Activated CD4-positive, CD25-positive, alpha-beta regulatory T cell treated with anti-CD3 and anti-CD28 coated beads, Interleukin-2, amount 50 U/mL, for 16 hours (primary cell): ENCODE data around the gene EDN2.

Experiments
- DNase-seq: peaks from one replicate; pipeline ENCODE4 v3.0.0-alpha.2; 2020; ENCODE audit warnings: low read depth, low spot score

Gene EDN2

DNA sequence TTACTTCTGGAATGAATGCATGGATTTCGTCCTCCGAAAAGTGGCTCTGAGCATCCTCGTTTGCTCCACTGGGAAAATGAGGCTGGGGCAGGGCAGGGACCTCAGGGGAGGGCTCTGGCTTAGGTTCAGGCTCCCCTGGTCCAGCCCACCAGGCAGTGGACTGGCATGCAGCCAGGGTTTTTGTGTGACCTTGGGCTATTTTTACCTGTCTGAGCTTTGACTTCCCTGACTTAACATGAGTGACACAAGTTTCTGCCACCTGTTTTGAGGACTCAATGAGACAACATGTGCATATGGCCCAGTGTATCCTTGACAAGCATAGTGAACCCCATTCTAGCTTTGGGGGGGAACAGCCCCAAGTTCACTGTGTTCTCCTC is 32.6 kb upstream of the EDN2 start:
- no peak for DNase-seq

DNA sequence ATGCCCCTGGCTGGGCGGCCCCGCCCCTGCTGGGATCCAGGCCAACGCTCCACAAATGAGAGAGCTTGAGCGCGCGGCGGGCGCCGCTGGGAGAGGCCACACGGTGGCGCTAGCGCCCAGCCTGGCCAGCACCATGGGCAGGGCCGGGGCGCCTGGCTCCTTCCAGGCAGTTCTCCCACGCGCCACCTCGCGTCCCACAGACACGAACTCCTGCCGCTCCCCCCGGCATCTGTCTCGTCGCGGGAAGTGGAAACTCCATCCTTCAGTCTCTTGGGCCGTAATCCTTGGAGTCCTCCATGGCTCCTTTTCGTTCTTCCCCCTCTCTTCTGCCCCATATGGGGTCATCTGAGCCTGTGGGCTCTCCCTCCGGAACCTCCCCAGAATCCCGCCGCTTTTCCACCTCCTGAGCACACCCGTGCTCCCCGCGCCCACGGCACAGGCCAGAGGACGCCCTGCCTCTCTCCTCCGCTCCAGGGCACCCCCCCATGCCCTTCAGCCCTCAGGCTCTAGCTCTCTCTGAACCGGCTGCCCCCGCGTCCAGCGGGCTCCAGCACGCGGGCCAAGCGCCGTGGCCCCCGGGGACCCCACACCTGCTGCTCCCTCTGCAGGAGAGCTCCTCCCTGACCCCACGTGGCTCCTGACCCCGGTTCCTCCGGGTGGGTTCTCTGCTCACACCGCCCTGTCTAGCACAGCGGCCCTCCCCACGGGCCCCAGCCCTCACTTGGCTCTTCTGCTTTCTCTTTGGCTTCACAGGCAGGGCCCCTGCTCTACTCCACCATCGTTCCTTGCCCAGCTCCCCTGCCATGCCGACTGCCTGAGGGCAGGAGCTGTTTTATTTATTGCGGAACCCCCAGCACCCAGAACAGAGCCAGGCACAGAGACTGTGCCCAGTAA is 31.9 kb upstream of the EDN2 start:
- no peak for DNase-seq

DNA sequence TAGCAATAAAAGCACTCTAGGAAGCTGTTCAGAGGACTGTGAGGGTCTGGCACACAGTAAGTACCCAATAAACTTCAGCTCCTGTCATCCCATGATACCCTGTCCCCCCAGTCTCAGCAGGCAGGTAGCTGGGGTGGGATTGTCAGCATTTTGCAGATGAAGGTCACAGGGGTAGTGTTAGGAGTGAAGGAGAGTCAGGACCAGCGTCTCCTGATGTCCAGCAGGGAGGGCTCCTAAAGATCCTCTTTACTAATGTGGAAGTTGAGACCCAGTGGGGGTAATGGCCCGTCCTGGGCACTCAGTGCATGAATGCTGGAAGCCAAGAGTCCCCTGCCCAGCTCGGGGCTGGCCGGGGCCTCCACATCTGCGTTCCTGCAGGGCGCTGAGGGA is 31.3 kb upstream of the EDN2 start:
- no peak for DNase-seq

DNA sequence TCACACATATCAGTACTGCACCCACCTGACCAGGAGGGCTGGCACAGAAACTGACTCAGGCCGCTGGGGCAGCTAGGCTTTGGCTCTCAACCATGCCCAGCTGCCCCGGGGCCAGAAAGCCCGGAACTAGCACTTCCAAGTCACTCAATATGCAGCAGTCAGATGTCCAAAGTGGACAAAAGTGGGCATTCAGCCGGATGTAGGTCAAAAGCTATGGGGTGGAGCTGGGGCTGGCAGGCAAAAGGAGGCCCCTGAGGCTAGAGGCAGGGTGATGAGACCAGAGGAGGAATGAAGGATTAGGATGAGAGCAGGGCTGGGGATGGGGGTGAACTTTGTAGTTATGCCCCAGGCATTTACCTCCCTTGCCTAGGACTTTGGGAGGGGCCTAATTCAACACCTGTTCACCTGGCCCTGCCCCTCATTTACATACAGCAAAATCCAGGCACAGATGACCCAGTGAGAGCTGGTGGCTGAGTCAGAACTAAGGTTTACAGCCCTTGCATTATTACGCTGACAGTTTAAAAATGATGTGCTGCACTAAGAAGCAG is 30.7 kb upstream of the EDN2 start:
- no peak for DNase-seq

DNA sequence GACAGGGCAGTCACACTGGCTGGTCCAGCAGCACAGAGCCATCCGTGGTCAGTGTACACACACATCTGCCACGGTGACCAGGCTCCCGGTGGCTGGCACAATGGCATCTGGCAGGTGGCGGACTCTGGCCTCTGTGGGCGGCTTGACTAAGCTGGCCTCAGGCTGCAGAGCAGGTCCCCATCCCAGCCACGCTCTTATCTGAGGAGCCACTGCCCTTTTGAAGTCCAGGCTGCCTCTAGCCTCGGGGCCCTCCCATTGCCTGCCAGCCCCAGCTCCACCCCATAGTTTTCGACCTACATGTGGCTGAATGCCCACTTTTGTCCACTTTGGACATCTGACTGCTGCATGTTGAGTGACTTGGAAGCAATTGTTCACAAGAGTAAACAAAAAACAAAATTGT is 29.9 kb upstream of the EDN2 start:
- no peak for DNase-seq

DNA sequence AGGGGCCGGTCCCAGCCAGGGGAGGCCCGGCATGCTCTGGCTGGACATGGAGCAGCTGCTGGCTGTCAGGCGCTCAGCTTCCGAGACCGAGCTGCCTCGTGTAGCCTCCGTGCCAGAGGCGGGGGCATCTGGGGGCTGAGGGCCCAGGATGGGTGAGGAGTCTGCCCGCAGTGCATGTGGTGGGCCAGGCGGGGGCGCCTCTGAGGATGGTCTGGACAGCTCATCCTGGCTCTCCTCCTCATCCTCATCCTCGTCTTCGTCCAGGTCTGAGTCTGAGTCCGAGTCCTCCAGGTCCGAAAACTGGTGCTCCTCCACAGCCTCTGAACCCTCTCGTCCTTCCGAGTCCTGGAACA is 28.9 kb upstream of the EDN2 start:
- no peak for DNase-seq

DNA sequence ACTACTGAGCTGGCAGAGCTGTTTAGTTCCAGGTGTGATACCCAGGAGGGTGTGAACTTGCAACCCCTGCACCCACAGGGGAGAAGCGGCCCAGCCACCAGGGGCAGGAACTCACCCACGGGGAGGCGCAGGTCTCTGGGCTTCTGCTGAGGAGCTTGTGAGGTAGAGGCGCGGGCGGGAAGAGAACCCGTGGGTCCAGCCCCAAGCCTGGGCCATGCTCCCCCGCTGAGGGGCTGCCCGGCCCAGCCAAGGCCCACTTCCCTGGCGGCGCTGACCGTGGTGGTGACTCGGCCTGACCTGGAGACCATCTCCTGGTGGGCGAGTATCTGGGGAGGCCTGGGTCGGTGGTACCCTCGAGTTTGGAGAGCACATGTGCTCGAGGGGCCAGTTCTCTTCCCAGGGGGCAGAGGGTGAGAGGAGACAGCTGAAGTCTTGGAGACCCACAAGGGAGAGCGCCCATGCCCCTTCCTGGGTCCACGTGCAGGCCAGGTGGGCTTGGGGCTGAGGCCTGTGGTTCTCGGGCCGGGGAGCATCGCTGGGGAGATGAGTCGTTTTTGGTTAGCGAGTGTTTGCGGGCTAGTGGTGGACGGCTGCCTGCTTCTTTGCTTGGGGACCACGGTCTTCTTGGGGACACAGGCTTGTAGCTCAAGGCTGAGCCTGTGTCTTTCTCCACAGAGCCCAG is 28.4 kb upstream of the EDN2 start:
- DNase-seq: no peak

DNA sequence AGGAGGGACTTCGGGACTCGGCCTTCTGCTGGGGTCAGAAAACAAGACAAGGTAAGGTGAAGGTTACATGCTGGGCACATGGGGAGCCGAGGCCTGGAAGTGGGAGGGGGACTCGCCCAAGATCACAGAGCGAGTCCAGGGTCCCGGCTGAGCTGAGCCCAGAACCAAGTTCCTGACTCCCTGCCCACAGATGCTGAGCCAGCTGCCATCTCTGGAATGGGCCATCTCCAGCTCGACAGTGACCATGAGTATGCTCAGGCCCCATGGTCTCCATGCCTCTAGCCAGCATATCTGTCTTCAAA is 26.7 kb upstream of the EDN2 start:
- DNase-seq: no peak

DNA sequence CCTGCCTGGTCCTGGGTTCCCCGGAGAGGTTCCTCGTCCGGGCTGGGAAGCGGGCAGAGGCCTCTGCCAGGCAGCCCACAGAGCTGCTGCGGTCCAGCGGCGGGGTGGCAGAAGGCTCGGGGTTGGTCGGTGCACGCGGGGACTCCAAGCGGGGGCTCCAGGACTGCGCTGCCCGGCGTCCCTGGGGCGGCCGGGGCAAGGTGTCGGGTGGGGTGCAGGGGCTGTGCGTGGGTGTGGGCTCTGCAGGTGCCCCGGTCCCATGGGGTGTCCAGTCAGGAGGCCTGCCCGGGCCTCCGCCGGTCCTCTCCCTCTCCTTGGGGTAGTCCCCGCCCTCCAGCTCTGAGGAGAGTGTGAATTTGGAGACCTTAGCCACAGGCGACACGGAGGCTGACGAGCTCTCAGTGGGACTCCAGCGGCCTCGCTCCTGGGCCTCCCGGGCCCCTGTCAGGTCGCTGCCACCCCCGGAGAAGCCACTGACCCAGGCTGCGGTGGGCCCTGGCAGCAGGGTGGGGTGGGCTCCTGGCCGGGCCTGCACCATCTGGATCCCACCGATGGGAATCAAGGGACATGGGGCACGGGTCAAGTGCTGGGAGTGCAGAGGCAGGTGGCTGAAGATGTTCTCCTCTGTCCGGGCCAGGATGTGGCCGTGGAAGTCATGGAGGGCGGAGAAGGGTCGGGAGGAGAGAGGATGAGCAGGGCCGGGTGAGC is 26.2 kb upstream of the EDN2 start:
- no peak for DNase-seq

DNA sequence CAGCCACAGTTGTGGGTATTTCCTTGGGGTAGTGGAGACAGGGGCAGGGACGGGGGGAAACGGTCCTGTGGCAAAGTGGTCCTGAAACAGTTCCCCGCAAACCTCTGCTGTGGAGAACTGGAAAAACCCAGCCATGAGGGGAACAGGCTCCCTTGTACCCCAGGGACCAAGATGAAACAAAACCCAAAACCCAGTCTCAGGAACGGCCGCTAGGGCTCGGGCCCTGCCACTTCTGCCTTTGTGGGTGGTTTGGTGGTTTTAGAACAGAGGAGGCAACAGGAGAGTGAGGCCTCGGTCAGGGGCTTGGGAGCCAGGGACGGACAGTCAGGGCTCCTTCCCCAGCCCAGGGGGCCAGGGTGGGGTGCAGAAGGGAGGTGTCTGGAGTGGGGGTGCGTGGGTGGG is 24.8 kb upstream of the EDN2 start:
- DNase-seq: no peak

DNA sequence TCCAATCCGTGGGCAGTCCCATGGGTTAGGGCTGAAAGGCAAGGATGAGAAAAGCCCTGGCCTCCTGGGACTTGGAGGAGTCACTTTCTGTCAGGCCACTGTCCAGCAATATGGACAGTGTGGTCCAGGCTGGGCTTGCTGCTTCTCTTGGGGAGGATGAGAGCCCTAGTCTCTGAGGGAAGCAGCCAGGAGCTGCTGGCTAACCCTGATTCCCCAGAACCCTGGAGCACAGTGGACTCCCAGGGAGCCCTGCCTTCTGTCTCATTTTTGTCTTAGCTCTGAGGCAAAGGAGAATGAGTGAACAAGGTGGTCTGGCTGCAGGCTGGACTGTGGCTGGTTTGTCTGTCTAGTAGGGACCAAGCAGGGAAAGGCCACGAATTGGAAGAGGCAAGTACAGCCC is 23.8 kb upstream of the EDN2 start:
- DNase-seq: no peak

DNA sequence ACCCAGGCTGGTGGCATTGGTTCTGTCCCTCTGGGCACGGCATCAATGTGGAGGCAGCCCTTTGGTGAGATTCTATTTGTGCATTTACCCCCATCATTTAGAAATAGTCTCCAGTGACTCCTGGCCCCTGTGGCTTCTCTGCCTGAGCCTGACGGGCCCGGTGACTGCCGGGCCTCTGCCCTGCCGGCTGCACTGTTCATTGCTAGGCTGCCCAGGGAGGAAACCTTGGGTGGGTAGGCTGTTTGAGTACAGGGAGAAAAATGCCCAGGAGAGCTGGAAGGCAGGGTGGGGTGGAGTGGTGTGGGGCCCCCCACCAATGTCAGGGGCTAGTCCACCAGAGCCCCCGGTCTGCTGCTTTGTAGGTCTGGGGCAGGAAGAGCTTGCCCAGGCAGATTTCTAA is 23.4 kb upstream of the EDN2 start:
- no peak for DNase-seq

DNA sequence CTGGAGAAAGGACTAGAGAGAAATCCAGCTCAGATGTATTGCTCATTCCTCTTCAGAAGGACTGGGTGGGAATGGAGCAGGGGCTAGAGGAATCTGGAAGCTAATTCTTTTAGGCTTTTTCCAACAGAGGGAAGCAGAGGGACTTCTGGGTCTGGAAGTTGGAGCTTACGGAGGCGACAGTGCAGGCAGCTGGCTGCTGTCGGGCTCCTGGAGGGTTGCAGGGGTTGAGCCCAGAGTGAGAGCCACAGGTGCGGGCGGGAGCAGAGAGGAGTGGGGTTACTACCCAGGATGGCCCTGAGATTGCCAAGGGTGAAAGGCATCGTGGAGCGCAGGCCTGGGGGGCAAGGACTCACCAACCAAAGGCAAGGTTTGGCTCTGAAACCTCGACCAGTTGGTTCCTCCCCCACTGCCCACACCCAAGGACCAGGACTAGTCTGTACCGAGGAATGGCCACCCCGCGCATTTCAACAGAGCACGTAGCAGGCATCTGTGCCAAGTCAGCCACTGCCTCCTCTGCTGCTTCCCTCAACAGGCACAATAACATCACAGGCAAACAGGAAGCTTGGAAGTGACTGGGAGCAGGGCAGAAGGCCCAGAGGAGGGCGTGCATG is 22.7 kb upstream of the EDN2 start:
- DNase-seq: no peak

DNA sequence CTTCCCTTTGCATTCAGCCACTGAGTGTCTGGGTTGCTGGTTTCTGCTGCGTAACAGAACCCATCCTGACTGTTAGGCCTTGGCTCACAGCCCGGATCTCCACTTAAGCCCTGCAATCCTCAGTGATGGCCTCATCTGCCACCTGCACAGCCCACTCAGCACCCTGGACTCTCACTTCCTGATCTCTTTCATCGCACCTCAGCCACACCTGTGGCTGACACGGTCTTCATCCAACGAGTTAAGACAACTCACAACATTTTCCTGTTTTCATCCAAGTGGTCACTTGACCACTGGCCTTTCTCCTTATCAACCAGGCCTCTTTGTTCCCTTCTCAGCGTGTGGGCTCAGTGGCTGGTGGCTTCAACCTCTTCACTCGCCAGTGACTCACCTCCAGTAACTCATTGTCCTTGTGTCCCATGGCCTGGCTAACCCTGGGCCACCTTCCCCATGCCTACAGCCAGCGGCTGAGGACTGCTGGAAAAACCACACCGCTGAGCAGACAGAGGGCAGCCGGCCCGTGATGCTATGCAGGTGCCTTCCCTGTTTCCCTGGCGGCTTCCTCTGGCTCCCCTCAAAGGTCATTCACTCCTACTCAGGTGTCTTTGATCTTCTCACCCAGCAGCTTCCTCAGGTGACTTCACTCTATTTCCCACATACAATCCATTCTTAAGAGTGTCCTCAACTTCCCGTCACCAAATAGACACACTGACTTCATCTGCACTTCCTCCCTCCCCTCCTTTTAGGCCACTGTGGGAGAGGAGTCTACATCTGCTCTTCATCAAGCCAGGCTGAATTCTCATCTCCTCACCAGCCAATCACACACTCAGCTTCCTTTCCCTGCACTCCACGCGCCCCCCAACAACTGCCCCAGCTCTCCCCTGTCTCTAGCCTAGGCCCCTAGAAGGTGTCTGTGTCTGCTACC is 19.9 kb upstream of the EDN2 start:
- no peak for DNase-seq

DNA sequence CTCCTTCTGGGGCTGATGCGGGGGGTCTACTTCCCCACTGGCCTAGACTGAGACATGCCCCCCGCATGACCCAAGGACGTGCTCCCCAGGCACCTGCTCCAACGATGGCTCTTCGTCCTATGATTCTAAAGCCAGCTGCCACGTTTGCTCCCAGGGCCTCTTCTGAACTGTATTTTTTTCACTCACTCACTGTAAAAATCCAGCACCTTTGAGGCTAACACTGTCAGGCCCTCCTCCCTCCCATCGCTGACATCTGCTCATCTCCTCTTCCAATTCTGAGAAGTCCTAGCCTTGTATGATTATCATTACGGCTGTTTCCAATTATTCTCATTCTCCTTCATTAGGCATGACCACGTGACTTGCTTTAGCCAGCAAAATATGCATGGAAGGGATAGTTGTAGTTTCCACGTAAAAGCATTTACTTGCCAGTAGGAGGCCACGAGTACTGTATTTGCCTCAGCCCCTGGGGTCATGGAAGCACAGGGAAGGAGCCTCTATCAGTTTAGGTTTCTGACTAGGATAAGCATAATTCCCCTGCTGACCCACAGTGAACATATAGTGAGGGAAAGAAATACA is 19.1 kb upstream of the EDN2 start:
- no peak for DNase-seq

DNA sequence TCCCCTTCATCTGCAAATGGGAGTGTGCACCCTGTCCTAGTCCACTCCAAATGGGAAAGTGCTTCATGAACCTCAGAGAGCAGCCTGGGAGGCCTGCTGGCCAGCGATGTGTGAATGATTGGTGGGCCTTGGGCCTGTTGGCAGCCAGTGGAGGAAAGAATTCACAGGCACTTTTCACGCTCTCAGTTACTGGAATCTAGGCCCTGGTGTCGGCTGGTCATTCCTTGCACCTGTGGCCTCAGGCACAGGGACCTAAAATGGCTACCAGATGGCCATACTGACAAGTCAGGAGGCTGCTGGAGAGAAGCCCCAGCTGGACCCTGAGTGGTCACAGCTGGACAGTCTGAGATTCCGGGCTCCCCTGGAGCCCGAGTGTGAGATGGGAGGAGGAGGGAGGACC is 18.4 kb upstream of the EDN2 start:
- no peak for DNase-seq

DNA sequence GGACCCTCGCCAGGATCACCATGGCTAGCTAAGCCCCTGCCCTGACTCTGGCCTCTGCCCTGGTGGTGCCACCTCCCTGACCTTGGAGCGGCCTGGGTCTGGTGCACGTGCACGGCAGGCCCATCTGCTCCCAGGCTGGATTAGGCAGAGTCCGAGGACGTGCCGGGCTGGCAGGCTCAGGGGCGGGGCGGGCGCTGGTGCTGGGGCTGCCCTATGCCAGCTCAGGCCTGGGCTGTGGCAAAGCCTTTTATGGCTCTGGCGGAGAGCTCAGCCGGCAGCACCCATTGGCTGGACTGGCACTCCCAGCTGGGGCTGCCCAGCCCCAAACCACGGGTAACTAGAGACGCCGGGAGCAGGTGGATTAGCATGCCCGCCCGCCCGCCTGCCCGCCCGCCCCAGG is 17.1 kb upstream of the EDN2 start:
- no peak for DNase-seq

DNA sequence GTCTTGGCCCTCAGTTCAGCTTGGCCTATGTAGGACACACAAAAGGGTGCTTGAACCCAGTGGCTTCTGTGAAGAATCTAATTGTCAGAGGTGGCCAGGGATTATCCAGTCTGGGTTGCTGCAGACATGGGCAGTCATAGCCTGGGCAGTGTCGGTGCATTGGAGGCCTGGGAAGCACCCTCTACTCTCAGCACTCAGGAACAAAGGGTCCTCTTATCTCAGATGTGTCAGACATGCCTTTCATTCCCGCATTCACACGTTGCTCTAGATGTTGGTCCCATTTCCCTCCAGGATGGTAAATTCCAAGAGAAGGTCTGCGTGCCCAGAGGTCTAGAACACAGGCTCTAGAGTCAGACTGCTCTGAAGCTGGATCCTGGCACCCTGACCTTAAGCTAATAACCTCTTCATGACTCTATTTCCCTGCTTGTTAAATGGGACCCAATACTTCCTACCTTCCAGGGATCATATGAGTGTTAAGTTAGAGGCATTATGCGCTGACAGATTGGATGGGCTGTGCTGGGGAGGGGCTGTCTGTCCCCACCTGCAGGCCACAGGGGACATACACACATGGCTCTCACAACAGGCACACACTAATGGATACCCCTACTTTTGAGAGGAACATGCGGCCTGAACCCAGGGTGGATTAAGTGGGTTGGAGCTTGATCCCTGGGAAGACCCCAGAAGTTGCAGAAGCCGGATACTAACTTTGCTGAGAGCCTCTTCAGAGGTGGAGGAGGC is 16.5 kb upstream of the EDN2 start:
- no peak for DNase-seq

DNA sequence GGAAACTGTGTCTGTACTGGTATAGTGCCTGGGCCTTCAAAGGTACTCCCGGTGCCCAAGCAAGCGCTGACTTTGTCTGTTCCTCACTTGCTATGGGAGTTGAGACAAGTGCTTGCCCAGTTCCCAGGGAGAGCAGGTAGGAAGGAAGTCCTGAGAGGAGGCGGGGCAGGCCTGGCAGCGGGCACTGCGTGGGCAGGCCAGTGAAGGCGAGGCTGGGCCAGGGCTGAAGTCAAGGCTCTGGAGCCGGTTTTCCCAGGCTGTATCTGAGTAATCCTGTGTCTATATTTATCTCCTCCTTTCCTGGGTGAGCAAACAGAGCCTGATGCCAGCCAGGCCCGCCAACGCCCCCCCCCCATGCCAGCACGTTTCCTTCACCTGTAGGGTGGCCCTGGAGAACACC is 15.9 kb upstream of the EDN2 start:
- DNase-seq: no peak

DNA sequence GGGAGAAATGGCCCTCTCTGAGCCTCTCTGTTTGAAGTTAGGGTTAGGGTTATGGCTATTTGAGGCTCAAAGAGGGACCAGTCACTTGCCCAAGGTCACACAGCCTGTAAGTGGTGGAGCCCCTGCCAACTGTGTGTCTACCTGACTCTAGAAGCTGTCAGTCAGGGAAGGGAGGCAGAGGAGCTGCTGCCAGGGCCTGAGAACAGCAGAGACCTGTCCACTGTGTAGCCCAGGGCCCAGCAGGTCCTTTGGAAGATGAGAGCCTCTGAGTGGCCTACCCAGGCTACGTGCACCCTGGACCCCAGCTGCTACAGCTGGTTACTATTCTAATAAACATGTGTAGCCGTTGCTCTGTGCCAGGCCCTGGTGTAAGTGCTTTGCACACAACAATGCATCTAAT is 15.1 kb upstream of the EDN2 start:
- DNase-seq: no peak
